Measurements from ENCODE around the gene CHST13. TPM values are rescaled to one million over a fixed set of nuclear protein-coding genes. Genes with fewer than 3 reads are reported as not detected.

Gene CHST13
- total RNA-seq, 1 experiment from 2014 or later = 0.91 TPM

DNA sequence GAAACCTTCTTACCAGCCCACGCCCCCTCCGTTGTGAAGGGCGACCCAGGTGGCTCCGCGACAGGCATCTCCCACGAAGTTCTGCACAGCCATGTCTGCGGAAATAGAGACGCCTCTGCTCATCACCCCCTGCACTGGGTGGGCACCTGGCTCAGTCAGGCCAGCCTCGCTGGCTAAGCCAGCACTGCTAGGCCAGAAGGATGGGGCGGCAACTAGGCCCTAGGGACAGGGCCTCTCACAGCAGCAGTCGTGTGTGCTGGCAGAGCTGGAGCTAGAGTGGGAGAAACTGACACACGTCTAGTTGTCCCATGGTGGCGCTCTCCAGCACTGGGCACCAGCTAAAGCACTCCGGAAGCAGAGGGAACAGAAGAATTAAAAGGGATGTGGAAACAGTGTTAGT is 35.8 kb upstream of the CHST13 start (continued):
- TF ChIP-seq, protein P1, sequence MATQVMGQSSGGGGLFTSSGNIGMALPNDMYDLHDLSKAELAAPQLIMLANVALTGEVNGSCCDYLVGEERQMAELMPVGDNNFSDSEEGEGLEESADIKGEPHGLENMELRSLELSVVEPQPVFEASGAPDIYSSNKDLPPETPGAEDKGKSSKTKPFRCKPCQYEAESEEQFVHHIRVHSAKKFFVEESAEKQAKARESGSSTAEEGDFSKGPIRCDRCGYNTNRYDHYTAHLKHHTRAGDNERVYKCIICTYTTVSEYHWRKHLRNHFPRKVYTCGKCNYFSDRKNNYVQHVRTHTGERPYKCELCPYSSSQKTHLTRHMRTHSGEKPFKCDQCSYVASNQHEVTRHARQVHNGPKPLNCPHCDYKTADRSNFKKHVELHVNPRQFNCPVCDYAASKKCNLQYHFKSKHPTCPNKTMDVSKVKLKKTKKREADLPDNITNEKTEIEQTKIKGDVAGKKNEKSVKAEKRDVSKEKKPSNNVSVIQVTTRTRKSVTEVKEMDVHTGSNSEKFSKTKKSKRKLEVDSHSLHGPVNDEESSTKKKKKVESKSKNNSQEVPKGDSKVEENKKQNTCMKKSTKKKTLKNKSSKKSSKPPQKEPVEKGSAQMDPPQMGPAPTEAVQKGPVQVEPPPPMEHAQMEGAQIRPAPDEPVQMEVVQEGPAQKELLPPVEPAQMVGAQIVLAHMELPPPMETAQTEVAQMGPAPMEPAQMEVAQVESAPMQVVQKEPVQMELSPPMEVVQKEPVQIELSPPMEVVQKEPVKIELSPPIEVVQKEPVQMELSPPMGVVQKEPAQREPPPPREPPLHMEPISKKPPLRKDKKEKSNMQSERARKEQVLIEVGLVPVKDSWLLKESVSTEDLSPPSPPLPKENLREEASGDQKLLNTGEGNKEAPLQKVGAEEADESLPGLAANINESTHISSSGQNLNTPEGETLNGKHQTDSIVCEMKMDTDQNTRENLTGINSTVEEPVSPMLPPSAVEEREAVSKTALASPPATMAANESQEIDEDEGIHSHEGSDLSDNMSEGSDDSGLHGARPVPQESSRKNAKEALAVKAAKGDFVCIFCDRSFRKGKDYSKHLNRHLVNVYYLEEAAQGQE (IDR thresholded peaks at IDR 0.05; ENCODE audit: low read depth) = no peak
- no peak for TF ChIP-seq EGR1 (IDR thresholded peaks at IDR 0.05; ENCODE audit: low read depth)
- TF ChIP-seq SIN3A (IDR thresholded peaks at IDR 0.05; ENCODE audit: low read depth) = no peak
- TF ChIP-seq CEBPB (IDR thresholded peaks at IDR 0.05; ENCODE audit: low read depth) = no peak

DNA sequence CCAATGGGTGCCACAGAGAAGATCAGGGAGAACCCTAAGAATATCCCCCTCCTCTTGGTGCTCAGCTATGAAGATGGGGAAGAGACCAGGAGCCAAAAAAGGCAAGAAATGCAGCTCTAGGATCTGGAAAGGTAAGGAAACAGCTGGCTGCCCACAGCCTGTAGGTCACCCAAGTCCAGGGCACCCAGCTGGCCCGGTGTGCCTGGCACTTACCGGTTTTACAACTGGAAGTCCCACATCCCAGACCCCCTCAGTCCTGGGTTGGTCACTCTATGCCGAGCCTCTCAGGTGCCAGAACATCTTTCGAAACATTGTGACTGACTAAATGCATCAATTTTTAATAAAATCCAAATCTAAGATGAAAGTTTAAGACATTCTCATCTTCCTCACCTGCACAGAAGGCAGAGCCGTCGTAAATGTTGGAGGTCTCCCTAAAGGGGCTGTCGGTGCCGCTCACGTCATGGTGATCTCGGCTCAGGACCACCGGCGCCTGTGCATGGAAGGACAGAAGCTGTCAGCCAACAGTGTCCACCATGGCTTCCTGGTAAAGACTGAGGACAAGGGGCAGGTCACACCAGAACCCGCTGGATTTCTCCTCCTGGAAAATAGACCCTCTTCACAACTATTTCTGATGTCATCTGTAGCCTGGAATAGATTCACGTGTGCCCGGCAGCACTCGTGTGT is 34.9 kb upstream of the CHST13 start:
- Histone ChIP-seq H3K27ac (ENCODE audit: low read depth, low read length) (no peak overlapping the region), H3K9me2 (ENCODE audit: insufficient read depth) (no peaks in the 10 kb centered on the region), H3K9me3 (ENCODE audit: control insufficient read depth in 1 of 2, insufficient read depth in 1 of 2, low read depth in 1 of 2, low read length in 2 of 2) (no peaks in the 10 kb centered on the region), H4K20me1 (ENCODE audit: insufficient read depth) (no peaks in the 10 kb centered on the region), H3K4me1 (ENCODE audit: control insufficient read depth in 1 of 2, insufficient read depth in 2 of 2, low read length in 2 of 2) (peaks cover 0 to 4% of the 10 kb centered on the region in 2 experiments; a peak in 1 of 4 replicates), H3K4me2 (ENCODE audit: low read length) (no peak overlapping the region), H3K36me3 (ENCODE audit: control insufficient read depth in 1 of 2, insufficient read depth in 2 of 2, low read length in 2 of 2) (no peaks in the 10 kb centered on the region), H3K79me2 (ENCODE audit: insufficient read depth, low read length) (no peaks in the 10 kb centered on the region), H3K9ac (ENCODE audit: low read length) (no peak overlapping the region), H3K27me3 (ENCODE audit: insufficient read depth, low read length) (no peaks in the 10 kb centered on the region), H3K4me3 (replicated peaks in 1 of 2; ENCODE audit: low read depth in 1 of 2, low read length in 2 of 2) (no peak overlapping the region), H2AFZ (ENCODE audit: low read depth, low read length, poor library complexity, severe bottlenecking) (no peak overlapping the region)
- DNase-seq (ENCODE audit: low read depth, low spot score) (no peak), ATAC-seq (no peak)
- no TSS peak for BruUV-seq (replicated peaks)
- ChIA-PET RAD21 (ENCODE audit: low non-redundant PET in 1 of 2, low total read pairs in 2 of 2, uncharacterized antibody in 2 of 2, unreplicated experiment in 2 of 2) (no interaction called here), POLR2A (no interaction called here), CTCF (no interaction called here)
- intact Hi-C loops (cut with micrococcal nuclease) = no loop called here
- no peak for TF ChIP-seq JUND (IDR thresholded peaks at IDR 0.05)
- TF ChIP-seq FOSL1 (IDR thresholded peaks at IDR 0.05; ENCODE audit: low read depth) = no peak

Data from HCT116 (cell line).